ENCODE measurements around the gene TTYH3.
"Not testable (repeated sequence)": the region's sequence is repeated elsewhere in the genome, so short reads cannot be mapped to it uniquely, and the experiment has no call there.

GRCh38 chr7:2693420-2694121 lies 61.8 kb downstream of the TTYH3 start:
- TF ChIP-seq CTCF, POLR2A (IDR thresholded peaks at IDR 0.05): not testable (repeated sequence)
